GM10266 (cell line): ENCODE data around the gene MERTK.

Source experiments
- DNase-seq: peaks from one replicate; pipeline ENCODE4 v3.0.0; 2012; ENCODE audit errors: extremely low spot score
- TF ChIP-seq, protein P1 (sequence below): IDR thresholded peaks from 2 replicates; pipeline ENCODE4 v1.5.1; 2012; ENCODE audit warnings: mild to moderate bottlenecking, low read depth; ENCODE audit not compliant: control insufficient read depth, insufficient read depth; ENCODE audit errors: missing control alignments

Gene MERTK

DNA sequence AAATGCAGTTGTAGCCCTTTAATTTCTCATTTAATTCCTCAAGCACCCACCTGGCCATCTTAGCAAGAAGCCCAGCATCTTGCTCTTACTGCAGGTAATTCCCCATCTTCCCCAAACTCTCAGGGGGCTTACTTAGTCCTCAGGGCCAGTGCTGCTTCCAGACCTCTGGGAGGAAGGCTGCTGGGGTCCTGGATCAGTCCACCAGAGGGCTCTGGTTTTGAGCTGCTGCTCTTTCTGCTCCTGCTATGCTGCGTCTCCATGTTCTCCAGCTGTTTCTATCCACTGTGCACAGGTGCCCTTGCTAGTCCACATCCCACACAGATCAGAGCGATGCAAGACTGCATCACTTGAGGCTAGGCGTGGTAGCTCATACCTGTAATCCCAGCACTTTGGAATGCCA lies 122.2 kb downstream of the MERTK start:
- no peak for DNase-seq
- TF ChIP-seq, protein P1, sequence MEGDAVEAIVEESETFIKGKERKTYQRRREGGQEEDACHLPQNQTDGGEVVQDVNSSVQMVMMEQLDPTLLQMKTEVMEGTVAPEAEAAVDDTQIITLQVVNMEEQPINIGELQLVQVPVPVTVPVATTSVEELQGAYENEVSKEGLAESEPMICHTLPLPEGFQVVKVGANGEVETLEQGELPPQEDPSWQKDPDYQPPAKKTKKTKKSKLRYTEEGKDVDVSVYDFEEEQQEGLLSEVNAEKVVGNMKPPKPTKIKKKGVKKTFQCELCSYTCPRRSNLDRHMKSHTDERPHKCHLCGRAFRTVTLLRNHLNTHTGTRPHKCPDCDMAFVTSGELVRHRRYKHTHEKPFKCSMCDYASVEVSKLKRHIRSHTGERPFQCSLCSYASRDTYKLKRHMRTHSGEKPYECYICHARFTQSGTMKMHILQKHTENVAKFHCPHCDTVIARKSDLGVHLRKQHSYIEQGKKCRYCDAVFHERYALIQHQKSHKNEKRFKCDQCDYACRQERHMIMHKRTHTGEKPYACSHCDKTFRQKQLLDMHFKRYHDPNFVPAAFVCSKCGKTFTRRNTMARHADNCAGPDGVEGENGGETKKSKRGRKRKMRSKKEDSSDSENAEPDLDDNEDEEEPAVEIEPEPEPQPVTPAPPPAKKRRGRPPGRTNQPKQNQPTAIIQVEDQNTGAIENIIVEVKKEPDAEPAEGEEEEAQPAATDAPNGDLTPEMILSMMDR, result no peak

DNA sequence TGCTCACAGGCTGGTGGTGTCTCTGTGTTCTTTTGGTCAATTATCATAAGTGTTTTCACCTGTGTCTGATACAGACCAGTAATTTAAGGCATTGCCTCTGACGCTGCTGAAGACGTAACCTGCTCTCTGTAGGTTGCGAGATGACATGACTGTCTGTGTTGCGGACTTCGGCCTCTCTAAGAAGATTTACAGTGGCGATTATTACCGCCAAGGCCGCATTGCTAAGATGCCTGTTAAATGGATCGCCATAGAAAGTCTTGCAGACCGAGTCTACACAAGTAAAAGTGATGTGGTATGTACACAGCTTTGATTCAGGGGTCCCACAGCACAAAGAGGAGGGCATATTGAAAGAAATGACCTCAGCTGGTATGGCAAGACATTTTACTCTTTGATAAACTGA lies 122.9 kb downstream of the MERTK start:
- TF ChIP-seq, protein P1, result no peak

DNA sequence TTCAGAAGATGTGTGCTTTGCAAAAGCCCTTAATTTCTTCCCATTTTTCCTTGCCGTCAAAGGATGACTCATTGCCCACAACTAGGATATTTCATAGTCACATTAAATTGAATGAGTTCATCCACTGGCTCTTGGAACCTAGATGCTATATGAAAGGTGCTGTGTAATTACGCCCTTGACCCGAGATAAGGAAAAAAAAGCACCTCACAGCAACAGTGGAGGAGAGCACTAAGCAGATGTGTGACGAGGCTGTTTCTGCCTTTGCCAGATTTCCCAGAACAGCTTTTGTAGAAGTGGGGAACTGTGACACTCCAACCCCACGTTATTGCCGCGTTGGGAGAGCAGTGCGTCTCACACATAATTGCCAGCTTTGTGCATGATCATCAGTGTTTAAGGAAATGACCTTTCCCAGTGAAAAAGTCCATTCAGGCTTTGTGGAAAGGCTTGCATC lies 123.4 kb downstream of the MERTK start:
- DNase-seq, result no peak
- TF ChIP-seq, protein P1, result no peak

More for the DNA sequence above, 122.9 kb downstream of the MERTK start:
- no peak for DNase-seq

DNA sequence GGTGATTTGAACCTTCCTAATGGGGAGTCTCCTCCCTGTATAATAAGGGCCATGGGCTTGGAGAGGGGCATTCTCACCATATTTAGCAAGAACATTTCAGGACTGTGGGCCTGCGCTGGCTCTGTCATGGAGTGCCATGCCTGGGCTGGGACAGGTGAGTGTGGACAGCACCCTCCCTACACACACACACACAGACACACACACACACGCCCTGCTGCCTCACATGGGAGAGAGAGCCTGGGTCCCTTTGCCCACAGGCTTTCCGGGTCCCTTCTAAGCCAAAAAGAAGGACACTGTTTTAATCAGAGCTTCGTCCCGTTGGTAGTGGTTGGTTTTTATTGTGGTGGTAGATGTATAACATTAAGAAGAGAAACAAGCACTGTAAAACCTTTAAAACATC lies 125.3 kb downstream of the MERTK start:
- TF ChIP-seq, protein P1, result no peak
- DNase-seq, result no peak

DNA sequence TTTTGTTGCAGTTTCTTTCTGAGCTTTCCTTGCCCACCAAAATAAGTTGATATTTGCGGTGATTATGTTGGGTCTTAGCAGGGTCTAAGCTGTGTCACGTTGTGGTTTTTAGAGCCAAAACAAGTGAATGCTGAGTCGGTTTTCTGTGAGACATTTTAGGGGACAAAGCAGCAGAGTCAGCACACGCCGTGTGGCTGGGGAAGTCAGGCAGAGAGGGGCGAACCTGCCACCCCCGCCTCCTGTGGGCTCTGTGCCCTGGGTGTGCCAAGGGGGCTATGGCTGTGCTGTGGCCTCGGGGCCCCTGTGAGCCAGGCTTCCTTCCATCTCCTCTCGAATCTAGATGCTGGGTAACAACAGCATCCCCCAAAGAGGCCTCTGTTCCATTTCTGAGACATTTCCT lies 125.8 kb downstream of the MERTK start:
- DNase-seq, result no peak

DNA sequence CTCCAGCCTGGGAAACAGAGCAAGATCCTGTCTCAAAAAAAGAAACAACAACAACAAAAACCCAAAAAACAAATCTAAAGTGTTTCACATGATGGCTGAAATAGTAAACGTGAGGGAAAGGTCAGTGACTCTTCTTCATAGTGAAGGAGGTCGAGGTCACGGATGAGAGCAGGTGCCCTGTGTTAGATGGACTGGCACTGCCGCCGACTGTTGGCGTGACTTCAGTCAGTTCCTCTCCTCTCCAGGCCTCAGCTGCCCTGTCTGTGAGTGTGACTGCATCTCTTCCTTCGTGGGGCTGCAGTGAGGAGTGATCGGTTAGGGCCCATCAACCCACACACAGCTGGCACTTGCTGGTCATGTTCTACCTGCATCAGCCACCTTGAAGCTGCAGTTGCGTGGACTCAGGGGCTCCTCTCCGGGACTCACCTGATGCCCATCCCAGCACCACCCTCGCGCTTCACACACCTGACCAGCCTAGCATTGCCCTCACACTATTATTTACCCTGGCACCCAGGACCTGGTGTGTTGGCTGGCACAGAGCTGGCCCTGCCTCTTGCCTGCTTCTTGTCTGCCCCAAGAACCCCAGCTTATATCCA lies 126.6 kb downstream of the MERTK start:
- no peak for DNase-seq
- TF ChIP-seq, protein P1, result no peak

More for the DNA sequence above, 125.8 kb downstream of the MERTK start:
- TF ChIP-seq, protein P1, result no peak

DNA sequence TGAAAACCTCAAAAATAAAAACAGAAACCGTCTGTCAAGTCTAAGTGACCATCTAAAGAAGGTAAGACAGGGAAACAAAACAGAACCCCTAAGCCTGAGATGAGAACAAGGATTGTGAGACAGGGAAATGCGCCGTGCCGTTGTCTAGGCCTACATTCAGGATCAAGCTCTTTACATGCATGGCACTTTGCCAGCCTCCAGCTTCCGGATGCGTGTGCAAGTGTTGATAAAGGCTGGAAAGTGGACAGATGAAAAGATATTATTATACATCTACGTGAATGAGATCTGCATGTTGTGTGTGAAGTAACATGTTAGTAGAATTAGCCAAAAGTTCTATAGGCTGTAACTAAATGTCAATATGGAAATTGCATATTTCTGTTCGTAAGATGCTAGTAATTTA lies 128.1 kb downstream of the MERTK start:
- DNase-seq, result no peak
- TF ChIP-seq, protein P1, result no peak
